ENCODE data around the gene RC3H1. TPM values are rescaled to one million over a fixed set of nuclear protein-coding genes. Genes with fewer than 3 reads are reported as not detected.

RC3H1 gene
- total RNA-seq, 1 experiment from 2014 or later = 26.9 TPM

DNA sequence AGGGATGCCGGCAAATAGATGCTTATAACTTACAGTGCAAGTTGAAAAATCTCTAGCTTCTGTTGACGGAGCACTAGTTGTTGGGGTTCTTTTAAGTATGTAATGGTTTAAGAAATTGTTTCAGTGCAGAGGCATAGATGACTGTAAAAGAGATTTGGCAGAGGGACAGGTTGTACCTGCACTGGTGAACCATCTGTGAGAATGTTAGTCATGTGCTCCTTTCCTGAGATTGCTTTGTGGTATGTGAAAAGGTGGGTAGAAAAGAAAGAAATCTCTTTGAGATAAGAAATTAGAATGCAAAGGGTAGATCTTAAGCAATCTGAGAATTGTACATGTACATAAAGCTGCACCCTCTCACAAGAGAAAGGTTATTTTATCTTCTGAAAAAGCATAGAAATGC is 134.5 kb downstream of the RC3H1 start:
- Mint-ChIP-seq H3K36me3 (ENCODE audit: insufficient read depth, unreplicated experiment) (peaks cover 22% of the 10 kb centered on the region), H3K27ac (ENCODE audit: low read depth, unreplicated experiment) (no peak overlapping the region), H3K9me3 (ENCODE audit: unreplicated experiment) (no peaks in the 10 kb centered on the region), H3K4me1 (ENCODE audit: insufficient read depth, unreplicated experiment) (no peaks in the 10 kb centered on the region), H3K4me3 (ENCODE audit: unreplicated experiment) (no peak overlapping the region), H3K27me3 (ENCODE audit: insufficient read depth, unreplicated experiment) (no peaks in the 10 kb centered on the region)
- DNase-seq (ENCODE audit: unreplicated experiment) = no peak
- CTCF ChIA-PET = interaction anchor here (0.6 to 0.9 kb wide), 2 partner anchors 19 to 208 kb away, joined by 4 read pairs; partner anchors contain the start of gene ZBTB37
- POLR2A ChIA-PET = interaction anchor here (2.9 kb wide), 1 partner anchor 18 kb away, joined by 18 read pairs; the partner anchor contains the start of genes GAS5 and ZBTB37
- no TSS peak for BruUV-seq (replicated peaks)
- intact Hi-C loops (cut with micrococcal nuclease) = no loop called here
- TF ChIP-seq, protein P1, sequence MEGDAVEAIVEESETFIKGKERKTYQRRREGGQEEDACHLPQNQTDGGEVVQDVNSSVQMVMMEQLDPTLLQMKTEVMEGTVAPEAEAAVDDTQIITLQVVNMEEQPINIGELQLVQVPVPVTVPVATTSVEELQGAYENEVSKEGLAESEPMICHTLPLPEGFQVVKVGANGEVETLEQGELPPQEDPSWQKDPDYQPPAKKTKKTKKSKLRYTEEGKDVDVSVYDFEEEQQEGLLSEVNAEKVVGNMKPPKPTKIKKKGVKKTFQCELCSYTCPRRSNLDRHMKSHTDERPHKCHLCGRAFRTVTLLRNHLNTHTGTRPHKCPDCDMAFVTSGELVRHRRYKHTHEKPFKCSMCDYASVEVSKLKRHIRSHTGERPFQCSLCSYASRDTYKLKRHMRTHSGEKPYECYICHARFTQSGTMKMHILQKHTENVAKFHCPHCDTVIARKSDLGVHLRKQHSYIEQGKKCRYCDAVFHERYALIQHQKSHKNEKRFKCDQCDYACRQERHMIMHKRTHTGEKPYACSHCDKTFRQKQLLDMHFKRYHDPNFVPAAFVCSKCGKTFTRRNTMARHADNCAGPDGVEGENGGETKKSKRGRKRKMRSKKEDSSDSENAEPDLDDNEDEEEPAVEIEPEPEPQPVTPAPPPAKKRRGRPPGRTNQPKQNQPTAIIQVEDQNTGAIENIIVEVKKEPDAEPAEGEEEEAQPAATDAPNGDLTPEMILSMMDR (IDR thresholded peaks at IDR 0.05; ENCODE audit: unreplicated experiment) = no peak

DNA sequence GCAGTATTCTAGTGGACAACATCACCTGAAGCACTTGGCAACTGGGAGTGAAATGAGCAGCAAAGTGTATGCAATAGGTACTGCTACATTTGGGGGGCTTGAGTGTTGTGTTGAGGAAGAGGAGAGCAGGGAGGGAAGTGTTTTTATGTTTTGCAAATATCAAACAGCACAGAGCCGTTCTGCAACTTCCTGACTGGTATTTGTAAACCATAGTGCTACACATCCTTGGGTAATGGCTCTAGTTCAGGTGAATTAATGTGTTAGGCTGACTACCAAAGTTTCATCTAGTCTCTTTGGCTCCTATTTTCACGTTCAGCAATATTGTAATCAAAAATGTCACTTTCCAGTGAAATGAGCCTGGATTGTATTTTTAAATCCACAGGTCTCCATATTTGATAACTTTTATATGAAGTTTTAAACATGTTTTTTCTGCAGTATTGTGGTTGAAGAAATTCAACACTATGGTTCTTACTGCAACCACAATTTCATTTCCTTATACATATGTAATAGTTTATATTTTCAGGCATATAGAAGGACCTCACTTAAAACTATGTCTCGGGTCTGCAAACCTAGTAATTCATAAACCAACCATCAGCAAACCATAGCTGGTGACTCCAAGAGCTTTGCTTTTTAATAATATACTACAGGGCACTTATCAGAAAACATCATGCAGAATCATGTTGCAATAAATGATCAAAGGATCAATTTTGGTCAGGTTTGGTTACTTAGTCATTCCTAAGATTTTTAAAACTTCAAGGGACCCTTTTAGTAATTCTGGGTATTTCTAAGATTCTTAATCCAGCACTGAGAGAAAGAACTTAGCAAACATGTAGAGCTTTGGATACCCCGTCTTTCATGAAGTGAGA is 135.2 kb downstream of the RC3H1 start:
- Mint-ChIP-seq H3K4me1 (ENCODE audit: insufficient read depth, unreplicated experiment) (no peaks in the 10 kb centered on the region), H3K27ac (ENCODE audit: low read depth, unreplicated experiment) (no peak overlapping the region), H3K36me3 (ENCODE audit: insufficient read depth, unreplicated experiment) (peaks cover 22% of the 10 kb centered on the region), H3K4me3 (ENCODE audit: unreplicated experiment) (no peak overlapping the region), H3K9me3 (ENCODE audit: unreplicated experiment) (no peaks in the 10 kb centered on the region), H3K27me3 (ENCODE audit: insufficient read depth, unreplicated experiment) (no peaks in the 10 kb centered on the region)
- intact Hi-C loops (cut with micrococcal nuclease) = no loop called here
- ChIA-PET POLR2A (interaction anchor here (2.9 kb wide), 1 partner anchor 18 kb away, joined by 18 read pairs; the partner anchor contains the start of genes GAS5 and ZBTB37), CTCF (interaction anchor here (0.9 kb wide), 1 partner anchor 18 kb away, joined by 4 read pairs; the partner anchor contains the start of gene ZBTB37)
- no peak for DNase-seq (ENCODE audit: unreplicated experiment)
- TF ChIP-seq, protein P1 (IDR thresholded peaks at IDR 0.05; ENCODE audit: unreplicated experiment) = no peak
- BruUV-seq (replicated peaks) = no TSS peak

DNA sequence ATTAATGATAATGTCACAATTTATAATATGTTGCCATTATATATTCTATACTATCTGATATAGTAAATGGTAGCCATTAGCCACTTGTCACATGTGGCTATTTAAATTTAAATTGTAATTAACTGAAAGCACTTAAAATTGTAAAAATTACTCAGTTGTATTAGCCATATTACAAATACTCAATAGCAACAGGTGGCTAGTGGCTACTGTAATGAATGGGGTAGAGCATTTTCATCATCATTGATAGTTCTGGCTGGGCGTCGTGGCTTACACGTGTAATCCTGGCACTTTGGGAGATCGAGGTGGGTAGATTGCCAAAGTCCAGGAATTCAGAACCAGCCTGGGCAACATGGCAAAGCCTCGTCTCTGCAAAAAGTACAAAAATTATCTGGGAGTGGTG is 137.5 kb downstream of the RC3H1 start:
- H3K4me3 Mint-ChIP-seq (ENCODE audit: unreplicated experiment) = no peak overlapping the region
- CTCF ChIA-PET = interaction anchor here (1.1 kb wide), 1 partner anchor 10 kb away, joined by 3 read pairs; no protein-coding TSS in a partner anchor
- no peaks in the 10 kb centered on the region for H3K9me3 Mint-ChIP-seq (ENCODE audit: unreplicated experiment)
- no peaks in the 10 kb centered on the region for H3K4me1 Mint-ChIP-seq (ENCODE audit: insufficient read depth, unreplicated experiment)
- H3K27me3 Mint-ChIP-seq (ENCODE audit: insufficient read depth, unreplicated experiment) = no peaks in the 10 kb centered on the region
- intact Hi-C loops (cut with micrococcal nuclease) = no loop called here
- BruUV-seq (replicated peaks) = no TSS peak
- DNase-seq (ENCODE audit: unreplicated experiment) = no peak
- H3K27ac Mint-ChIP-seq (ENCODE audit: low read depth, unreplicated experiment) = no peak overlapping the region
- POLR2A ChIA-PET = interaction anchor here (0.5 to 3.2 kb wide), 3 partner anchors 10 to 138 kb away, joined by 3 to 18 read pairs (median 3); no protein-coding TSS in a partner anchor
- H3K36me3 Mint-ChIP-seq (ENCODE audit: insufficient read depth, unreplicated experiment) = peaks cover 17% of the 10 kb centered on the region
- TF ChIP-seq, protein P1 (IDR thresholded peaks at IDR 0.05; ENCODE audit: unreplicated experiment) = no peak

Other genes starting within 250 kb of the RC3H1 start
- gene DARS2, start 197.7 kb downstream of the RC3H1 start, total RNA-seq (2022) = 34.6 and 40.4 TPM in 2 replicates
- gene CENPL, start 197.5 kb downstream of the RC3H1 start, total RNA-seq (2022) = 14.1 and 24.5 TPM in 2 replicates
- 3,184 and 3,772 TPM in 2 replicates for gene GAS5, start 154.4 kb downstream of the RC3H1 start, total RNA-seq (2022)
- gene ZBTB37, start 154.0 kb downstream of the RC3H1 start, total RNA-seq (2022) = 12.8 and 15.2 TPM in 2 replicates
- not detected in 2 replicates for gene SERPINC1, start 105.0 kb downstream of the RC3H1 start, total RNA-seq (2022)
- 18.2 and 19.0 TPM in 2 replicates for gene RABGAP1L, start 137.2 kb upstream of the RC3H1 start, total RNA-seq (2022)